GM19452 (cell line): ENCODE results near the gene ARPP21.

Experiments
- ATAC-seq: cut with Tn5 transposase; IDR thresholded peaks from one replicate; pipeline ENCODE4 v1.9.1; 2021; ENCODE audit not compliant: unreplicated experiment

Gene ARPP21

DNA sequence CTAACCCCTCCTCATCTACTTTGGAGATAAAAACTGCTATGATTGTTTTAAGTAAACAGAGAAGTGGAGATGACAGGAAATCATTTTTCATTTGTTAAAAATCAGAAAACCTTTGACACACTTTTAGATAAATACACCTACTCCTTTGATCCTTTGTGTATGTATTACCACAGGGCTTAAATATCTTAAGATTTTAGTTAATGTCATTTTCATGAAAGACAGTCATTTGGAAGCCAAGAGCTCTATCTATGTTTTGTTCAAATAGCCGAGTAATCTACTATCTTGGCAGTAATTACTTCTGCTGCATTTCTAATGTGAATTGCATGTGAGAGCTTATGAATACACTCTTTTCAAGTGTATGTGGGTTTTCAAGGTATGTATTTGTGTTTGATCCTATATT, 2.0 kb downstream of the ARPP21 start:
- ATAC-seq, result no peak

DNA sequence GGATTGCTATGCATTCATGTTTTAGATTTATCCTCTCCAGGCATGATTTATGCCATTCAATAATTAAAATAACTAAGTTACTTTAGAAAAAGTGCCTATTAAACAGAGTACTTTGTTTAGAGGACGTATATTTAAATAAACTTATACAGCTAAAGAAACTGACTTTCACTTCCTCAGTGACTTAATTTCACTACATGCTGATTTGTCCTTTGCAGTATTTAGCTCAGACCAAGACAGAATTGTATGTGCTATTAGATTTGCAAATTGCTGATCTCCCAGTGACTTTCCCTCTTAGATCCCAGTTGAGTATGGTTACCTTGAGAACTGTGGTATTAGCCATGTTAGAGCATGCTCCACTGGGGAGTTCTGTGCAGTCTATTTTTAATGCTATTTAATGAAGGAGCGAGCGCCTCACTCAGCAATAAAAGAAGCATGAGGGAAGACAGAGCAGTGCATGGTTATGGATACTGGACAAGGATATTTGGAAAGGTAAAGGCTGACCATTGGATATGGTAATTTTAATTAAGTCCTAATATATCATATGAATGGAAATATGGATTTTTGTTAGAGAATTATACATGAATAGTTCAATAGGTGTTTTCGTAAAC, 2.7 kb downstream of the ARPP21 start:
- ATAC-seq, result no peak

GRCh38 chr3:35643495-35643894, 4.2 kb downstream of the ARPP21 start:
- no peak for ATAC-seq

GRCh38 chr3:35644451-35644850, 5.1 kb downstream of the ARPP21 start:
- no peak for ATAC-seq

DNA sequence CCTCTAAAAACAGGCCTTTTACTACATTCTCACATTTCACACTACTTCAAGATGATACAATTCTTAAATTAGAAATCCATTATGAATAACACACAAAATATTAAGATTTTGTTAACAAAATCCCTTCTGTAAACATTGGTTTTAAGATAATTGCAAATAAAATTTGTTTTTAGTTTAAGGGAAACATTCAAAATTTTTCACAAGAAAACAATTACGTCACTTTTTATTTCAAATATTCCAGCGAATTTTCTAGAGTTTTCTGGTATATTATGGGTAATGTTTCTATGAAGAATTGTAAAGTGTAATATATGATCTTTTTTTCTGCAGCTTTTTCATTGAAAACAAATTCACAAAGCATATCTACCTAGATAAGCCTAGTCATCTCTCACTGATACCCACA, 5.9 kb downstream of the ARPP21 start:
- no peak for ATAC-seq

DNA sequence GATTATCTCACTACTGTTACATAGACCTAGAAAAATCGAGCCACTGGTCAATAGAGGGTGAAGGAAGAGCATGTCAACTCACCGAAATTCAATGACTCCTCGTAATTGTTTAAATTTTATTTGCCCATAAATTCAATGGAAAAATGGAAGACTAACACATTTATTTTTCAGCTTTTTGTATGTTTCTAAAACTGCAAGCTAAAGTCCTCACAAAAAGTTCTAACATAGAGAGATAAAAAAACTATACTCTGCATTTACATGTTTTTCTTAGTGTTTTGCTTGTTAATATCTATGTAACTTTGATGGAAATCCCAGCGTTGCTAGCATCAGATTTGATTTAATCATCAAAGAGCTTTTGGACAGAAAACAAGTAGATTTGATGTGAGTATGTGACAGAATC, 6.8 kb downstream of the ARPP21 start:
- ATAC-seq, result no peak

DNA sequence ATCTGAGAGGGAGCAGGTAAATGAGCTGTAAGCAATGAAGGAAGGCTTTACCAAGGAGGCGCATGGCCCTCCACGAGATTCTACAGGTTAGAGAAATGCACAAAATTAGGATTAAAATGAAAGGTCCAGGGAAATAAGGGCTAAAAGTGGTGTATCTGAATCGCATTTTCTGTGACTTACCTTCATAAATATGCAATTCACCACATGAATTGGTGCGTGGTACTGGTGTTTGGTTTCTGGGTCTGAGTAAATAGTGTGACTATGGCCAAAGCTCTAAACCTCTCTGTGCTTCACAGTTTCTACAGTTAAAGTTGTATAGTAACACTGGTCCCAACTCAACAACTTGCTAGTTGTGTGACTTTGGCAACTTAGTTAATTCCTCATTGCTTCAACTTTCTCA, 8.1 kb downstream of the ARPP21 start:
- ATAC-seq, result no peak

DNA sequence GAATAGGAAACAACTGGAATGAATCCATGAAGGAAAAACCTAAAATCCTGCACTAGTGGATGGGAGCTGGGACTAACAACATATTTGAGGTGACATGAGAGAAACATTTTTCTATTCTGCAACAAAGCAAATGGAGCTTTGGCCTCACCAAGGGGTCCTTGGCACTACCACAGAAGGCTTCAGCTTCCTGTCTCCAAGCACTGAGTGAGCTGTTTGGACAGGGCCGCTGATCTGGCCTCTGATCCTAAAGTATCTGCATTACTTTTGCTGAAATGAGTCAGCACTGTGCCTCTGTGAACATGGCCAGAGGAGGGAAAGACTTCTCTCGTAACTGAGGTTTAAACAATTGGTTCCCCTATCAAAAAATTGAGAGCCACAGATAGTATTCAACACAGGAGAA, 9.0 kb downstream of the ARPP21 start:
- ATAC-seq, result no peak

GRCh38 chr3:35649405-35649804, 10.1 kb downstream of the ARPP21 start:
- ATAC-seq, result no peak

DNA sequence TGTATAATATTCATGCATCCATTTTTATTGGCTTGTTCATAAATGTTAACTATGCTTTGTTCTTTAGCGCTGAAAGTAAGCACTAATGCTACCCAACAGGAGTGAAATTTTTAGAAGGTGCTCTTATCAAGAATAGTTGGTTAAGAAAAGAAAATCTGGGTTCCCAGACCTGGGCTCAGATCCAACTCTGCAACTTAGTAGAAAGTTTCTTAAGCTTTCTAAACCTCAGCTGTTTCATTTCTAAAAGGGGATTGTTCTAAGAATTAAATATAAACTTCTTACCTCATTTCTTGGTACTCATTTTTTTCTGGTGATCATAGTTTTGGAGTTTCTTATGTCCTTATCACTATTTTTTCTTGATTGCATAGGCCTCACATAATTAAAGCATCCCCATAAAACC, 12.1 kb downstream of the ARPP21 start:
- no peak for ATAC-seq

DNA sequence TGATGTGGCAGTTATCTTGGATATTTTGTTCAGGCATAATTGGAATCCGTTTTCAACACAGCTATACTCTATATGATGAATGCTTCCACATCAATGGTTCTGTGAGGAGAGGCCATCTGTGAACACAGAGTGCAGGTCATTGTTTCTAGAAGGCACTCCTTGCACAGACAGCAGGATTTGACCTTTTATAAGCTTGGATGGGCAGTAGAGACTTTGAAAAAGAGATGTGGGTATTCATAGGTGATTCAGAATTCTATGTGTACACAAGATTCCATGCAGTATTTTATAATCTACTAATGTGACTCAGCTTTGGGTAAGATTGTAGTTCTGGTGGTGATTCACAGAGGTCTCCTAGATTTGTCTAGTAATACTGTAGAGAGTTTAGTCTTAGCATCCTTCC, 12.5 kb downstream of the ARPP21 start:
- ATAC-seq, result no peak

DNA sequence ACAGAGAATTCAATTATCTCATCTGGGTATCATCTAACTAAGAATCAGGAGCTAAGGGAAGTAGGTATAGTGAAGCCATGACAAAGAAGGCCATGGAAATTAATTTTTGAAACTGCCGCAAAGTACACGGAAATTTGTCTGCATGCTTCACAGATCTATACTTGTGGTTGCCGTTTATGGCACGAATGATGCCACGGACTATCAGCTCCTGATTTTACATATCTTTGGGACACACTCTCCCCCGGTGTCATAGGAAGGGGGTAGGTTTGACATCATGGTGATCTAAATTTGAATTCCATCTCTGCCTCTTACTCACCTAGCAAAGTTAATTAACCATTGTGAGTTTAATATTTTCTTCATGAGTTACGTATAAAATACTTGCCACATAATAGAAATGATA, 14.0 kb downstream of the ARPP21 start:
- no peak for ATAC-seq

GRCh38 chr3:35654476-35654875, 15.2 kb downstream of the ARPP21 start:
- no peak for ATAC-seq

- no peak for ATAC-seq
These were observed 19.4 kb downstream of the ARPP21 start for GRCh38 chr3:35658686-35659085.

DNA sequence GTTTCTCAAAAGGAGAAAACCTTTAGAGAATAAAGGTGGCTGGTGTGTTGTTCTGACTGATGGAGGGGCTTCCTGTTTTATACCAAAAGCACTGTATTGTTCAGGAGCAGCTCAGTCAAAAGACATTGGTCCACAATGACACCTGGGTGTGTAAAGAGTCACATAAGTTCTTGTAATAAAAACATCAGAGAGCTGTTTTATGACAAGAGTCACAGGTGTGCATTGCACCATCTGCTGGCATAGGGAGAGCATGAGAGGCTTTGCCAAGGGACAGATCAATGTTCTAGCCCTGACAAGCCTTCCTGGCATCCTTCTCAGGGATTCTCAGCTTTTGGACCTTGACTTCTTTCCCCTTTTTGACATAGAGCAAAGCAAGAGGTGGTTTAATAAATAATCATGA, 20.4 kb downstream of the ARPP21 start:
- ATAC-seq, result no peak

DNA sequence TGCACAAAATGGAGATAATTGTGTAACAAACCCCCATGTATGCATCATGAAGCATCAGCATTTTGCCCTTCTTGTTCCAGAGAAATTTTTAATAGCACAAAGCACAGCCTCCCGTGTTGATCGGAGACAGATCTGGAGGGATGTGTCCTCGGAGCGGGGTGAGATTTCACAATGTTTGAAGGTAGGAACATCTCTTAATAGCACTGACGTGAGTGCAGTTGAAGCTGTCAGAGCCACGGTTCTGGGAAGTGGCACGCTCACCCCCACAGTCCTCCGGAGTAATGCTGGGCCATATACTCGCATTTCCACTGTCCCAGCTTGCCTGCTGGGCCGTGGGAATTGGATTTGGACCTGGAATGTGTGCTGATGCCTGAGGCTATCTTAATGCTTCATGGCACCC, 24.1 kb downstream of the ARPP21 start:
- ATAC-seq, result no peak

DNA sequence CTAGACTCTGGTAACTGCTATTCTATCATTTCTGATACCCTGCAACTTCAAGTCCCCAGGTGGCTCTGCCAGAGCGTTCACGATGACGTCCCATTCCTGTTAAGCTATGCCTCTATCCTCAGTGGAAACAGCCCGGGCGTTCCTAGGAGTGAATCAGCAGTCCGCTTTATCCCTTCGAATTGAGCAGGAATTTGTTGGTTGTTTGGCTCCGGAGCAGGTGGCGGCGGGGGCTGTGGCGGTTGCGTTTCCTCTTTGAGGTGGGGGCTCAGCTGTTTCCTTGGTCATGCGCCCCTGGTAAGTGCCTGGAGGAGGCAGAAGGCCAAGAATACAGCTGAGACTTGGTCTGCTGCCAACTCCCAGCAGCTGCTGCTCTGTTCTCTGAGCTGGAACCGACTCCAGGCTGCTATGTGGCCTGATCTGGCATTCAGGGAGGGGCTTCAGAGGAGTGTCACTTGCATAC, 25.2 kb downstream of the ARPP21 start:
- peak; percentile 64 for ATAC-seq

GRCh38 chr3:35665390-35666055, 26.2 kb downstream of the ARPP21 start:
- ATAC-seq, result no peak

- no peak for ATAC-seq
These were observed 27.6 kb downstream of the ARPP21 start for GRCh38 chr3:35666888-35667287.

DNA sequence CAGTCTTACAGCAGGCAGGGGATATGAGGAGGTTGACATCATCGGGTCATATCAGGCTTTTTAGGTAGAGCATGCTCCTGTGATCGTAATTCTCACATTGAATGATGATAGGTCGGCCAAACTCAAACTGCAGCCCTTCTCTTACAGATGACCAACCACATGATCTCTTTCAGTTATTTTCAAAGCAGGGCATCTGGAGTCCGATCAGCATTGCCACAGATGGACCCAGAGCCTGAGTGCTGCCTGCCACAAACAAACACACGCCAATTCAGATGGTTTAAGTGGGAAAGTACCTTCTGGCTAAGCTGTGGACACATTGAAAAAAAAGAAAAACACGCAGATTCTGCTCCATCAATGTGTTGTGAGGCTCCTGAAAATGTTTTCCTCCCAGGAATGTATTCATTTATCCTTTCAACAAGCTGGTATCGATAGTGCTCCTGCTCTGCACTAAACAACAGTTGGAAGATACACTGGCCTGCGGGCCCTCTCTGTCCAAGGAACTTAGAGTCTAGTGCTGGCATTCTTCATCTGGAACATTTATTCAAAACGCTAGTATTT, 31.2 kb downstream of the ARPP21 start:
- no peak for ATAC-seq

DNA sequence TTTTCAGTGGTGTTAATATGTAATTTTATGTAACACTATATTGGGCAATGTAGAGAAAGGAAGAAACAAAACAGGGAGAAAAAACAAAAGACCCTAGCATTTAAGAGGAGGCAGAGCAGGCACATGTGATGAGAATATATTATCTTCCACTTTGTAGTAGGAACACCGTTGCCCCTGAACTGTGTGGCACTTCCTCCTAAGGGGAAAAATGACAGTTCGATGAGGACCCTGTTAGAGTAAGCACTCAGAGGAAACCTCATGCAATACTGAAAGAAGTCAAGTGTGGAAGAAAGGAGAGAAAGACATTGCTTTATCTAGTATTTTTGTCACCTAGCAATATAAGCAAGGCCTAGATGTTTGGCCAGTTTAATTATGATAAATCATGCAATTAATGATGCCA, 32.2 kb downstream of the ARPP21 start:
- ATAC-seq, result no peak

GRCh38 chr3:35673017-35673416, 33.7 kb downstream of the ARPP21 start:
- ATAC-seq, result no peak
